H1 (cell line): ENCODE data around the gene ARHGEF28. TPM values are rescaled to one million over a fixed set of nuclear protein-coding genes. Genes with fewer than 3 reads are reported as not detected.

Experiments used
- CTCF ChIA-PET: fragments of 300-600 bp; sonication (Branson Sonifier 250); formaldehyde crosslinking; loops from one replicate; lab custom pipeline; 2021; ENCODE audit not compliant: partially characterized antibody; lab: Charles Lee
- POLR2A ChIA-PET: fragments of 300-600 bp; sonication (Branson Sonifier 250); formaldehyde crosslinking; loops from one replicate; lab custom pipeline; 2021; ENCODE audit warnings: inconsistent platforms; ENCODE audit not compliant: partially characterized antibody; lab: Charles Lee
- DNase-seq, 2 experiments: peaks; one replicate each; pipeline versions ENCODE4 v3.0.0 to v3.0.0-alpha.2; 2010 to 2022; ENCODE audit warnings: low spot score in 2 of 2, low read depth in 1 of 2, mixed read lengths in 1 of 2
- FAIRE-seq: peaks from 2 replicates; lab custom pipeline; 2011; peaks lifted over from hg19 to GRCh38; lab: Jason Lieb, UNC
- H2AFZ ChIP-seq: 2 replicates; pipeline ENCODE4 v1.8.1; 2012; ENCODE audit warnings: low read length, inconsistent platforms
- H2AK5ac ChIP-seq: 2 replicates; pipeline ENCODE4 v1.6.1; 2013; ENCODE audit warnings: low read depth, low read length
- H2BK120ac ChIP-seq: replicated peaks from 2 replicates; pipeline ENCODE3; 2013; ENCODE audit warnings: low read depth, low read length, inconsistent platforms
- H2BK12ac ChIP-seq: 2 replicates; pipeline ENCODE4 v1.6.1; 2013; ENCODE audit warnings: low read depth, low read length
- H2BK15ac ChIP-seq: 2 replicates; pipeline ENCODE4 v1.6.1; 2013; ENCODE audit warnings: low read length
- H2BK20ac ChIP-seq: 2 replicates; pipeline ENCODE4 v1.6.1; 2013; ENCODE audit warnings: low read length
- H2BK5ac ChIP-seq: 2 replicates; pipeline ENCODE4 v1.6.1; 2013; ENCODE audit warnings: low read depth, low read length
- H3K14ac ChIP-seq: 2 replicates; pipeline ENCODE4 v1.6.1; 2013; ENCODE audit warnings: inconsistent platforms; ENCODE audit not compliant: insufficient read length
- H3K18ac ChIP-seq: 2 replicates; pipeline ENCODE4 v1.6.1; 2013; ENCODE audit warnings: low read length; ENCODE audit errors: extremely low read depth
- H3K23ac ChIP-seq: 2 replicates; pipeline ENCODE4 v1.6.1; 2013; ENCODE audit warnings: inconsistent platforms; ENCODE audit not compliant: insufficient read length
- H3K23me2 ChIP-seq: 2 replicates; pipeline ENCODE4 v1.6.1; 2013; ENCODE audit warnings: low read depth, low read length
- H3K27ac ChIP-seq: 2 replicates; pipeline ENCODE4 v1.6.1; 2011; ENCODE audit warnings: low read depth, low read length, inconsistent platforms
- H3K27me3 ChIP-seq, 4 experiments: replicated peaks in 1 of 4; 1 replicate in 1 of 4; 2 replicates in 3 of 4; pipeline versions ENCODE4 v1.6.1 to v1.8.1; 2011 to 2013; ENCODE audit warnings: low read length in 3 of 4, mild to moderate bottlenecking in 3 of 4, inconsistent platforms in 2 of 4, mixed read lengths in 2 of 4, moderate library complexity in 1 of 4; ENCODE audit not compliant: control insufficient read depth in 3 of 4, insufficient read depth in 3 of 4; ENCODE audit errors: extremely low read depth in 1 of 4
- H3K36me3 ChIP-seq, 4 experiments: 2 replicates each; pipeline versions ENCODE4 v1.6.1 to v1.8.1; 2011 to 2013; ENCODE audit warnings: mild to moderate bottlenecking in 4 of 4, low read length in 3 of 4, moderate library complexity in 2 of 4, control low read depth in 1 of 4, inconsistent platforms in 1 of 4; ENCODE audit not compliant: insufficient read depth in 4 of 4, control insufficient read depth in 2 of 4
- H3K4ac ChIP-seq: replicated peaks from 2 replicates; pipeline ENCODE3; 2013; ENCODE audit warnings: low read length, low read depth, mixed read lengths, inconsistent platforms; ENCODE audit not compliant: insufficient read length
- H3K4me1 ChIP-seq, 4 experiments: replicated peaks in 1 of 4; 1 replicate in 1 of 4; 2 replicates in 3 of 4; pipeline versions ENCODE4 v1.6.1 to v1.8.1; 2011 to 2013; ENCODE audit warnings: low read length in 3 of 4, inconsistent platforms in 2 of 4, mixed read lengths in 1 of 4; ENCODE audit not compliant: insufficient read depth in 4 of 4, control insufficient read depth in 3 of 4
- H3K4me2 ChIP-seq, 2 experiments: 2 replicates each; pipeline versions ENCODE4 v1.6.1 to v1.8.1; 2011 to 2013; ENCODE audit warnings: low read depth in 2 of 2, low read length in 2 of 2, control low read depth in 1 of 2, inconsistent platforms in 1 of 2, mild to moderate bottlenecking in 1 of 2; ENCODE audit not compliant: insufficient read depth in 1 of 2
- H3K4me3 ChIP-seq, 4 experiments: fragments of 200-600, 300-600 bp in 1 of 4; sonication (generic), shearing (Covaris generic), sonication (Bioruptor Twin) in 1 of 4; 2 replicates each; pipeline versions ENCODE4 v1.5.1 to v1.8.1; 2011 to 2016; ENCODE audit warnings: low read length in 4 of 4, low read depth in 3 of 4, control low read depth in 2 of 4, inconsistent platforms in 2 of 4, mild to moderate bottlenecking in 2 of 4, mixed read lengths in 1 of 4, moderate library complexity in 1 of 4; ENCODE audit not compliant: insufficient read depth in 2 of 4; ENCODE audit errors: extremely low read depth in 1 of 4
- H3K56ac ChIP-seq: replicated peaks from 2 replicates; pipeline ENCODE3; 2013; ENCODE audit warnings: low read depth, mild to moderate bottlenecking, mixed read lengths, low read length, inconsistent platforms; ENCODE audit not compliant: insufficient read length
- H3K79me1 ChIP-seq: 2 replicates; pipeline ENCODE4 v1.6.1; 2013; ENCODE audit warnings: low read depth, low read length, control low read depth
- H3K79me2 ChIP-seq, 2 experiments: 2 replicates each; pipeline versions ENCODE4 v1.6.1 to v1.8.1; 2012 to 2013; ENCODE audit warnings: low read length in 2 of 2, mild to moderate bottlenecking in 2 of 2, inconsistent platforms in 1 of 2; ENCODE audit not compliant: insufficient read depth in 2 of 2, control insufficient read depth in 1 of 2
- H3K9ac ChIP-seq, 4 experiments: replicated peaks in 1 of 4; 1 replicate in 1 of 4; 2 replicates in 3 of 4; pipeline versions ENCODE4 v1.6.1 to v1.8.1; 2011 to 2013; ENCODE audit warnings: low read depth in 3 of 4, low read length in 3 of 4, control low read depth in 2 of 4, mild to moderate bottlenecking in 2 of 4, moderate library complexity in 2 of 4, inconsistent platforms in 1 of 4; ENCODE audit errors: extremely low read depth in 1 of 4
- H3K9me3 ChIP-seq, 2 experiments: 2 replicates each; pipeline versions ENCODE4 v1.6.1 to v1.8.1; 2012 to 2013; ENCODE audit warnings: mild to moderate bottlenecking in 2 of 2, moderate library complexity in 2 of 2, control low read depth in 1 of 2, inconsistent platforms in 1 of 2, low read depth in 1 of 2, low read length in 1 of 2, mixed read lengths in 1 of 2; ENCODE audit not compliant: insufficient read depth in 2 of 2
- H4K20me1 ChIP-seq, 2 experiments: replicated peaks in 1 of 2; 2 replicates each; pipeline versions ENCODE3 to v1.8.1; 2011 to 2013; ENCODE audit warnings: inconsistent platforms in 2 of 2, low read length in 2 of 2, mild to moderate bottlenecking in 1 of 2; ENCODE audit not compliant: insufficient read depth in 2 of 2, control insufficient read depth in 1 of 2
- H4K5ac ChIP-seq: 2 replicates; pipeline ENCODE4 v1.6.1; 2013; ENCODE audit warnings: low read length, low read depth, mixed read lengths, inconsistent platforms; ENCODE audit not compliant: insufficient read length
- H4K8ac ChIP-seq: 2 replicates; pipeline ENCODE4 v1.8.0; 2013; ENCODE audit warnings: mild to moderate bottlenecking, moderate library complexity, low read length, inconsistent platforms; ENCODE audit not compliant: insufficient read depth; ENCODE audit errors: extremely low read depth
- H4K91ac ChIP-seq: replicated peaks from 2 replicates; pipeline ENCODE3; 2013; ENCODE audit warnings: low read length, mixed read lengths, inconsistent platforms; ENCODE audit not compliant: insufficient read length
- CHD1 ChIP-seq: IDR thresholded peaks from 2 replicates; pipeline ENCODE4 v1.6.1; 2012; ENCODE audit warnings: low read depth, low read length, improper control_type of control experiment
- MAX ChIP-seq: IDR thresholded peaks from 2 replicates; pipeline ENCODE4 v1.6.1; 2012; ENCODE audit warnings: inconsistent platforms
- RAD21 ChIP-seq, 2 experiments: IDR thresholded peaks in 1 of 2; conservative IDR thresholded peaks in 1 of 2; 2 replicates each; pipeline ENCODE4 v1.6.1; 2011; ENCODE audit warnings: low read depth in 2 of 2, low read length in 2 of 2, improper control_type of control experiment in 1 of 2, inconsistent platforms in 1 of 2, mild to moderate bottlenecking in 1 of 2, moderate library complexity in 1 of 2
- RBBP5 ChIP-seq: IDR thresholded peaks from 2 replicates; pipeline ENCODE4 v1.7.1; 2012; ENCODE audit warnings: low read depth, mild to moderate bottlenecking, inconsistent platforms, low read length, moderate library complexity, borderline replicate concordance
- RXRA ChIP-seq: IDR thresholded peaks from 2 replicates; pipeline ENCODE4 v1.6.1; 2011; ENCODE audit warnings: low read depth, mild to moderate bottlenecking, low read length, moderate library complexity; ENCODE audit not compliant: insufficient read depth
- WGBS, 2 experiments: shearing (Covaris generic) in 1 of 2; methylation state at CpG; one replicate each; pipeline versions ENCODE4 v1.1.6 to v1.1.7; 2013 to 2015; ENCODE audit warnings: low lambda C conversion rate in 2 of 2, mixed read lengths in 2 of 2, inconsistent platforms in 1 of 2, low coverage in 1 of 2, missing lambda C conversion rate in 1 of 2; ENCODE audit not compliant: insufficient replicate concordance in 2 of 2, insufficient coverage in 1 of 2, insufficient read length in 1 of 2; ENCODE audit errors: extremely low coverage in 1 of 2, missing lambda C conversion rate in 1 of 2; 5-methylcytosine and 5-hydroxymethylcytosine counted together
- polyA plus RNA-seq, 7 experiments: library from polyadenylated mRNA; depleted of rRNA in 3 of 7; stranded (reverse) in 5 of 7; unstranded in 2 of 7; fragments of >200 nt in 5 of 7; fragments of 200-250 nt in 2 of 7; gene quantifications; 1 replicate in 5 of 7; 2 replicates in 1 of 7; 4 replicates in 1 of 7; pipeline versions ENCODE4 v1.2.1 to v1.2.3, GENCODE V29; 2011 to 2013; ENCODE audit warnings: missing spikeins in 2 of 7, mixed read lengths in 2 of 7
- total RNA-seq: library from RNA; stranded (reverse); fragmentation: NEBNext Ultra II Directional; extraction: Animal tissue kit (Norgen Biotek cat#: 25700); gene quantifications from 2 replicates; pipeline ENCODE4 v1.2.1, GENCODE V29; 2021
- TF ChIP-seq, protein P1 (sequence below): IDR thresholded peaks from 2 replicates; pipeline ENCODE4 v1.6.1; 2012; ENCODE audit warnings: inconsistent platforms

Gene ARHGEF28
- total and polyA plus RNA-seq, 2 of the 8 experiments (the other 6 are each of a cell fraction or from before 2014, with no cell fraction given): 0.33 to 1.0 TPM

DNA sequence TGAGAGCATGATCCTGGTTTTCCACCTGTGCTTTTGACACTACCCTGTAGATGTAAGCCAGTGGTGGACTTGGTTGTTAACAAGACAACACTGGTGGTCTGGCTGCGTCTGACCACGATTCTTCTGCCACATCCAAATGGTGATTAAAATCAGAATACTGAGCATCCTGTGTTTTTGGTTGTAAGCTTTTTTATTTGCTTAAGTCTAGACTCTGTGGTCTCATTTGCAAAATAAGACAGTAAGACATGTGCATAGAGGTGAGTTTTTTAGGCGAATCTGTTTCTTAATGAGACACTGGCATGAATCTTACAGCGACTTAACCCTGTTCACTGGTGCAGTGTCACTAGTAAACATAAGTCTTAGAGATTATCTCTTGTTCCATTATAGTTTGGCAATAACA lies 165.4 kb downstream of the ARHGEF28 start:
- no peak for FAIRE-seq
- no peak overlapping the region for H2BK15ac ChIP-seq
- WGBS, 2 experiments: 88% methylated on average over 4 of the region's 4 CpGs; no CpG with 5 or more reads in 1 of the 2 experiments
- TF ChIP-seq RXRA: no peak
- TF ChIP-seq MAX: no peak
- TF ChIP-seq, protein P1, sequence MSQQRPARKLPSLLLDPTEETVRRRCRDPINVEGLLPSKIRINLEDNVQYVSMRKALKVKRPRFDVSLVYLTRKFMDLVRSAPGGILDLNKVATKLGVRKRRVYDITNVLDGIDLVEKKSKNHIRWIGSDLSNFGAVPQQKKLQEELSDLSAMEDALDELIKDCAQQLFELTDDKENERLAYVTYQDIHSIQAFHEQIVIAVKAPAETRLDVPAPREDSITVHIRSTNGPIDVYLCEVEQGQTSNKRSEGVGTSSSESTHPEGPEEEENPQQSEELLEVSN: no peak
- TF ChIP-seq CHD1: no peak
- TF ChIP-seq RBBP5: no peak
- TF ChIP-seq RAD21 (IDR thresholded peaks at IDR 0.05 in 1 of 2, conservative IDR thresholded peaks at IDR 0.05 in 1 of 2; ENCODE audit: low read depth in 2 of 2, low read length in 2 of 2): no peak

More for the DNA sequence above, 165.4 kb downstream of the ARHGEF28 start:
- no peak overlapping the region for H3K9ac ChIP-seq
- H3K18ac ChIP-seq: no peak overlapping the region
- POLR2A ChIA-PET: no interaction called here
- DNase-seq: no peak
- no peak overlapping the region for H2BK12ac ChIP-seq
- no peak overlapping the region for H3K4me3 ChIP-seq
- no peak overlapping the region for H3K4me2 ChIP-seq
- no peak overlapping the region for H2BK20ac ChIP-seq
- no peak overlapping the region for H2AFZ ChIP-seq
- no peak overlapping the region for H3K14ac ChIP-seq
- no peaks in the 10 kb centered on the region for H3K23me2 ChIP-seq
- no peaks in the 10 kb centered on the region for H3K36me3 ChIP-seq
- no peak overlapping the region for H4K8ac ChIP-seq
- no peak overlapping the region for H3K56ac ChIP-seq
- H4K91ac ChIP-seq: no peak overlapping the region
- no peak overlapping the region for H3K27ac ChIP-seq
- no peak overlapping the region for H3K4ac ChIP-seq
- no peaks in the 10 kb centered on the region for H3K79me2 ChIP-seq
- H4K20me1 ChIP-seq: no peaks in the 10 kb centered on the region
- CTCF ChIA-PET: interaction anchor here (1.9 to 14.7 kb wide), 3 partner anchors 187 to 201 kb away, joined by 6 to 254 read pairs (median 65); no protein-coding TSS in a partner anchor
- H2BK5ac ChIP-seq: no peak overlapping the region
- peaks cover 0 to 5% (median 0%) of the 10 kb centered on the region in 4 experiments; a peak in 1 of 7 replicates for H3K4me1 ChIP-seq
- no peaks in the 10 kb centered on the region for H3K79me1 ChIP-seq
- peaks cover 0 to 1% (median 0%) of the 10 kb centered on the region in 4 experiments; a peak in 1 of 7 replicates for H3K27me3 ChIP-seq
- H2BK120ac ChIP-seq: no peak overlapping the region
- no peaks in the 10 kb centered on the region for H3K9me3 ChIP-seq
- H3K23ac ChIP-seq: no peak overlapping the region
- no peak overlapping the region for H2AK5ac ChIP-seq
- no peak overlapping the region for H4K5ac ChIP-seq
